HEK293 (cell line): Measurements from ENCODE around the gene KCNC1.

Experiments used
- CTCF ChIA-PET: fragments of 350-600 bp; formaldehyde crosslinking; extraction: SDS; loops from one replicate; lab custom pipeline; 2021; ENCODE audit warnings: antibody characterized with exemption; lab: Yijun Ruan, JAX
- POLR2A ChIA-PET: fragments of 300-600 bp; formaldehyde crosslinking; extraction: SDS; loops from one replicate; lab custom pipeline; 2020; ENCODE audit warnings: antibody characterized with exemption, inconsistent platforms; lab: Yijun Ruan, JAX
- H3K27ac ChIP-seq: fragments of 200-500 bp; sonication (Bioruptor generic); 2 replicates; pipeline ENCODE4 v1.5.1; 2014; ENCODE audit warnings: low read depth, low read length, control low read depth, inconsistent platforms; ENCODE audit errors: extremely low read depth
- H3K36me3 ChIP-seq, 2 experiments: fragments of 200-500 bp in 1 of 2; sonication (Bioruptor generic) in 1 of 2; 1 replicate in 1 of 2; 2 replicates in 1 of 2; pipeline ENCODE4 v1.5.1; 2014 to 2017; ENCODE audit warnings: inconsistent platforms in 2 of 2, low read length in 2 of 2; ENCODE audit not compliant: control insufficient read depth in 2 of 2, insufficient read depth in 1 of 2
- H3K4me1 ChIP-seq: fragments of 200-500 bp; sonication (Bioruptor generic); 2 replicates; pipeline ENCODE4 v1.5.1; 2014; ENCODE audit warnings: mild to moderate bottlenecking, low read length, inconsistent platforms; ENCODE audit not compliant: control insufficient read depth, insufficient read depth
- H3K4me3 ChIP-seq: 2 replicates; pipeline ENCODE4 v1.5.1; 2011; ENCODE audit warnings: low read depth, mild to moderate bottlenecking, control low read depth, low read length, moderate library complexity
- H3K9me3 ChIP-seq: fragments of 200-500 bp; sonication (Bioruptor generic); 2 replicates; pipeline ENCODE4 v1.5.1; 2014; ENCODE audit warnings: low read depth, low read length, inconsistent platforms; ENCODE audit not compliant: control insufficient read depth, insufficient read depth
- HOXD13 ChIP-seq: sonication (generic); formaldehyde crosslinking; IDR thresholded peaks from 2 replicates; pipeline ENCODE4 v1.8.0; 2022; ENCODE audit warnings: missing genetic modification reagents, borderline replicate concordance
- PRDM2 ChIP-seq: fragments of 450-650 bp; formaldehyde crosslinking; IDR thresholded peaks from 2 replicates; pipeline ENCODE4 v1.5.1; 2016; ENCODE audit warnings: missing biosample characterization, missing genetic modification characterization, borderline replicate concordance
- SETDB1 ChIP-seq: IDR thresholded peaks from one replicate; pipeline ENCODE4 v1.6.1; 2017; ENCODE audit warnings: mild to moderate bottlenecking, low read length, moderate library complexity, mixed read lengths; ENCODE audit not compliant: insufficient read length
- SP2 ChIP-seq: fragments of 450-650 bp; formaldehyde crosslinking; IDR thresholded peaks from 2 replicates; pipeline ENCODE4 v1.5.1; 2016; ENCODE audit warnings: missing biosample characterization, missing genetic modification characterization
- ZFP41 ChIP-seq: fragments of 450-650 bp; formaldehyde crosslinking; IDR thresholded peaks from 2 replicates; pipeline ENCODE4 v1.5.1; 2016; ENCODE audit warnings: missing biosample characterization, missing genetic modification characterization, borderline replicate concordance
- ZNF169 ChIP-seq: fragments of 450-650 bp; formaldehyde crosslinking; IDR thresholded peaks from 2 replicates; pipeline ENCODE4 v1.5.1; 2016; ENCODE audit warnings: missing biosample characterization, missing genetic modification characterization
- ZNF211 ChIP-seq: fragments of 450-650 bp; formaldehyde crosslinking; IDR thresholded peaks from 2 replicates; pipeline ENCODE4 v1.5.1; 2016; ENCODE audit warnings: low read depth, missing biosample characterization, missing genetic modification characterization
- ZNF223 ChIP-seq: fragments of 450-650 bp; formaldehyde crosslinking; IDR thresholded peaks from 2 replicates; pipeline ENCODE4 v1.5.1; 2016; ENCODE audit warnings: missing biosample characterization, missing genetic modification characterization
- ZNF292 ChIP-seq: fragments of 450-650 bp; formaldehyde crosslinking; IDR thresholded peaks from 2 replicates; pipeline ENCODE4 v1.5.1; 2016; ENCODE audit warnings: low read depth, missing biosample characterization, missing genetic modification characterization, borderline replicate concordance
- ZNF311 ChIP-seq: fragments of 450-650 bp; formaldehyde crosslinking; IDR thresholded peaks from 2 replicates; pipeline ENCODE4 v1.5.1; 2017; ENCODE audit warnings: missing biosample characterization, missing genetic modification characterization, borderline replicate concordance
- ZNF555 ChIP-seq: fragments of 450-650 bp; formaldehyde crosslinking; conservative IDR thresholded peaks from 2 replicates; pipeline ENCODE4 v1.5.1; 2017; ENCODE audit warnings: missing biosample characterization, mild to moderate bottlenecking, missing genetic modification characterization, inconsistent platforms
- ZNF623 ChIP-seq: fragments of 450-650 bp; formaldehyde crosslinking; IDR thresholded peaks from 2 replicates; pipeline ENCODE4 v1.5.1; 2016; ENCODE audit warnings: missing biosample characterization, missing genetic modification characterization
- ZNF701 ChIP-seq: fragments of 450-650 bp; formaldehyde crosslinking; IDR thresholded peaks from 2 replicates; pipeline ENCODE4 v1.5.1; 2016; ENCODE audit warnings: missing biosample characterization, missing genetic modification characterization
- ZNF704 ChIP-seq: fragments of 450-650 bp; formaldehyde crosslinking; IDR thresholded peaks from 2 replicates; pipeline ENCODE4 v1.5.1; 2016; ENCODE audit warnings: missing biosample characterization, missing genetic modification characterization

The KCNC1 gene

GRCh38 chr11:17694494-17695110 is 40.0 kb upstream of the KCNC1 start:
- Histone ChIP-seq H3K27ac (no peak overlapping the region), H3K9me3 (no peaks in the 10 kb centered on the region), H3K36me3 (no peaks in the 10 kb centered on the region), H3K4me3 (no peak overlapping the region), H3K4me1 (no peaks in the 10 kb centered on the region)
- TF ChIP-seq ZFP41 (tag by site-specific recombination) (no peak), ZNF701 (tag by site-specific recombination) (no peak)
- POLR2A ChIA-PET = no interaction called here
- CTCF ChIA-PET = no interaction called here

GRCh38 chr11:17695454-17696441 is 38.8 kb upstream of the KCNC1 start:
- TF ChIP-seq ZNF292 (tag by site-specific recombination) = no peak
- no peak for TF ChIP-seq HOXD13 (CRISPR knock-in tag)
- POLR2A ChIA-PET = no interaction called here
- CTCF ChIA-PET = no interaction called here
- Histone ChIP-seq H3K4me1 (no peaks in the 10 kb centered on the region), H3K27ac (no peak overlapping the region), H3K36me3 (no peaks in the 10 kb centered on the region), H3K4me3 (no peak overlapping the region), H3K9me3 (no peaks in the 10 kb centered on the region)

GRCh38 chr11:17696741-17697140 is 37.8 kb upstream of the KCNC1 start:
- H3K9me3 ChIP-seq = no peaks in the 10 kb centered on the region
- H3K36me3 ChIP-seq = no peaks in the 10 kb centered on the region
- no peak overlapping the region for H3K27ac ChIP-seq
- ChIA-PET CTCF (interaction anchor here (0.7 to 1.4 kb wide), 3 partner anchors 10 to 52 kb away, joined by 3 to 5 read pairs (median 3); no protein-coding TSS in a partner anchor), POLR2A (no interaction called here)
- H3K4me3 ChIP-seq = no peak overlapping the region
- TF ChIP-seq SETDB1 (no peak), SP2 (tag by site-specific recombination) (no peak), ZNF623 (tag by site-specific recombination) (peak; percentile 29; the same call in 1 of the 2 replicates), ZNF223 (tag by site-specific recombination) (no peak), ZNF704 (no peak), ZNF555 (tag by site-specific recombination) (no peak), ZNF169 (no peak)
- no peaks in the 10 kb centered on the region for H3K4me1 ChIP-seq

GRCh38 chr11:17697175-17697949 is 37.2 kb upstream of the KCNC1 start:
- POLR2A ChIA-PET = no interaction called here
- TF ChIP-seq ZNF311 = no peak
- TF ChIP-seq PRDM2 (tag by site-specific recombination) = no peak
- no peak for TF ChIP-seq ZNF211
- Histone ChIP-seq H3K9me3 (no peaks in the 10 kb centered on the region), H3K4me3 (no peak overlapping the region), H3K27ac (no peak overlapping the region), H3K4me1 (no peaks in the 10 kb centered on the region), H3K36me3 (no peaks in the 10 kb centered on the region)
- CTCF ChIA-PET = interaction anchor here (0.7 to 1.4 kb wide), 3 partner anchors 10 to 53 kb away, joined by 3 to 5 read pairs (median 3); no protein-coding TSS in a partner anchor
